HAP-1 (cell line): ENCODE data around the gene CHRDL2.
"Not testable (repeated sequence)": the region's sequence is repeated elsewhere in the genome, so short reads cannot be mapped to it uniquely, and the experiment has no call there.

Experiments
- DNase-seq, 2 experiments: peaks; one replicate each; pipeline ENCODE4 v3.0.0-alpha.2; 2016 to 2020; ENCODE audit warnings: low spot score in 2 of 2
- H3K27me3 ChIP-seq: fragments of 250-450 bp; sonication (Bioruptor Pico); 2 replicates; pipeline ENCODE4 v1.5.1; 2020; ENCODE audit warnings: low read depth, mild to moderate bottlenecking, moderate library complexity
- H3K36me3 ChIP-seq: fragments of 250-450 bp; sonication (Bioruptor Pico); replicated peaks from 2 replicates; pipeline ENCODE4 v1.5.1; 2020; ENCODE audit warnings: mild to moderate bottlenecking
- H3K4me1 ChIP-seq: fragments of 250-450 bp; sonication (Bioruptor Pico); 2 replicates; pipeline ENCODE4 v1.5.1; 2020; ENCODE audit warnings: mild to moderate bottlenecking
- H3K4me3 ChIP-seq: fragments of 250-450 bp; sonication (Bioruptor Pico); 2 replicates; pipeline ENCODE4 v1.5.1; 2020; ENCODE audit warnings: mild to moderate bottlenecking, moderate library complexity
- H3K9me3 ChIP-seq: fragments of 250-450 bp; sonication (Bioruptor Pico); 2 replicates; pipeline ENCODE4 v1.5.1; 2020; ENCODE audit warnings: mild to moderate bottlenecking, moderate library complexity
- in situ Hi-C: fragments of 300-500 bp; cut with MboI; formaldehyde crosslinking; loops from 3 replicates; pipeline ENCODE4 v1.14.3; 2020; ENCODE audit warnings: low sequenced_read_pairs, inconsistent platforms, mixed read lengths

Gene CHRDL2, protein sequence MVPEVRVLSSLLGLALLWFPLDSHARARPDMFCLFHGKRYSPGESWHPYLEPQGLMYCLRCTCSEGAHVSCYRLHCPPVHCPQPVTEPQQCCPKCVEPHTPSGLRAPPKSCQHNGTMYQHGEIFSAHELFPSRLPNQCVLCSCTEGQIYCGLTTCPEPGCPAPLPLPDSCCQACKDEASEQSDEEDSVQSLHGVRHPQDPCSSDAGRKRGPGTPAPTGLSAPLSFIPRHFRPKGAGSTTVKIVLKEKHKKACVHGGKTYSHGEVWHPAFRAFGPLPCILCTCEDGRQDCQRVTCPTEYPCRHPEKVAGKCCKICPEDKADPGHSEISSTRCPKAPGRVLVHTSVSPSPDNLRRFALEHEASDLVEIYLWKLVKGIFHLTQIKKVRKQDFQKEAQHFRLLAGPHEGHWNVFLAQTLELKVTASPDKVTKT

DNA sequence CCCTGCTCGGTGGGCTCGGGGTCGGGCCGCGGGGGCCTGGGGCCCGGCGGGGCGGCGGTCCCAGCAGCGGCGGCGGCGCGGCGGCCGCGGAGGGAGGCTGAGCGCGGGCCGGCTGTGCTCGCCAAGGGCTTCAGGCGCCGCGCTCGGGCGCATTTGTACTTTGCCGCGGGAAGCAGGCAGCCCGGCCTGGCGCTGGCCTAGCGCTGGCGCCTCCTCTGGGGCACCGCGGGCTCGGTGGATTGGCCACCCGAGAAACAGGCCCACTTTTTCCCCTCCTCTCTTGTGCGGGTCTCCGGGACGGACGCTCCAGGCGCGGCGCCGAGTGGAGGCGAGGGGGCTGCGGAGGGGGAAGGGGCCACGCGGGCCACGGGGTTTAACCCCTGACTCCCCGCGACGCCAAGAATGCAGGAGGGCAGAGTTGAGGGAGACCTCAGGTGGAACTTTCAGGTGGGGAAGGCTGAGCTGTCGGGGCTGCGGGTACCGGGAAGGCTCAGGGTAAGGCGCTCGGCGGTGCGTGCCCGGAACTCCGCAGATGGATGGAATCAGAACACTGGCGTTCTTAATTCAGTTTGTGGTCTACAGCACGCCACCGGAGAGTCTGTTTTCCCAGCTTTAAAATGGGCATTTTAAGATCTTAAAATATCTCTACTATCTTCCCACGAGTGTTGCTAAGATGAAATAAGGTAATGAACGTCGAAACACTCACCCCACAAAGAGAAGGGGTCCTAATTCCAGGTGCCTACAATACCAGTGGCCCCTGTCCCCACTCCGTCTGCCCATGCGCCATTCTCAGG lies at the start of gene CHRDL2:
CHRDL2 (minus strand) TSS at position 126 of the 794 bp plus-strand sequence. CDS start 538 bp downstream, outside the sequence.
- in situ Hi-C loops = no loop called here
- no peaks in the 10 kb centered on the region for H3K36me3 ChIP-seq
- H3K4me1 ChIP-seq = no peaks in the 10 kb centered on the region
- DNase-seq = no peak
- no peak within 1 kb of the TSS for H3K4me3 ChIP-seq
- no peaks in the 10 kb centered on the region for H3K9me3 ChIP-seq
- H3K27me3 ChIP-seq = peaks cover 44% of the 10 kb centered on the region

DNA sequence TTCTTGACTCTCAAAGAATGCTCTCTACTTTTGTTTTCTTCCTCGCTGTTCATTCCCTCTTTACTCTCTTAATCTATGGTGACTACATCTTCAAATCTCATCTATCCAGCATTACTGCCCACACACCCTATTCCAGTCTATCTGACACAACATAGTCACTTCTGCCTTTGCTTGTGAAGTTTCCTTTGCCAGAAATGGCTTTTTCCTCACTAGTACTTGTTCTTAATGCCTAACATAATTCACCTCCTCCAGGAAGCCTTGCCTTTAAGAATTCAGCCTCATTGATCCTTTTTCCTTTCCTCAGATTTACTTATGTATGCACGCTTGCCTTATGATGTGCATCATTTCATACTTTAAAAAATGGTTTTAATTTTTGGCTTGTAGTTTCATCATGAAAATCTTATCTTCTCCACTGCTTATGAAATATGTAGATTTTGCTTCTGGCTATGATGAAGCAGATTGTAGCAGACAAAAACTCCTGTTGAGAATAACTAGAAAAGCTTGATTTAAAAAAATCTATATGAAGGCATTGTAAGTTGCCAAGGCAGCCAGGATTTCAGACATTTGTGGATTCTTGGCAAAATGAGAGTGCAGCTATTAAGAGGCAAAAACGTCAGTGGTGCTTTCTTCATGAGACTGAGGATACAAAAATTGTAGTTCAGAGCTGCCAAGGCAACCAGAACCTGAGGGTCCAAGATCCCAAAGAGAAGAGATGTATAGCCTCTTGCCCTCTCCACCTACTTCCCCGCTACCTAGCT lies 49.2 kb upstream of the CHRDL2 start:
- in situ Hi-C loops = no loop called here
- Histone ChIP-seq H3K36me3 (no peaks in the 10 kb centered on the region; the same call in 1 of the 2 replicates), H3K9me3 (no peaks in the 10 kb centered on the region), H3K4me3 (no peak overlapping the region), H3K4me1 (no peaks in the 10 kb centered on the region), H3K27me3 (no peaks in the 10 kb centered on the region)
- DNase-seq = no peak

DNA sequence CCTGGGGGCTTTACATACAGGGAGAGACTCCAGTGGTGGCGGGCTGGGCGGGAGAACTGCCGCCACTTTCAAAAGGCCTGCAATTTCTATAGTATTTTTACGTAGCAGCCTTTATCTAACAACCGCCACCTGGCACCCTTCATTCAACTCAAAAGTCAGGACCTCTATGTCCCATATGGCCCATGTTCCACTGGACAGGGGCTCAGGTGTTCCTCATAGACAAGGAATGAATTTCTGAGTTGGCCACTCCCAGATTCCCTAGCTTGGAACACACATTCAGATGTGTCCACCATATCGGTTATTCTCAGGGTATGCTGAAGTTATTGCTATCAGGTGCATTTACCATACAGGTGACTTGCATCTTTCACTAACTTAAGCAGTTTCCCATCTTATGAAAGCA lies 47.4 kb upstream of the CHRDL2 start:
- in situ Hi-C loops = no loop called here
- DNase-seq = no peak
- Histone ChIP-seq H3K4me1 (no peaks in the 10 kb centered on the region), H3K9me3 (no peaks in the 10 kb centered on the region), H3K36me3 (no peaks in the 10 kb centered on the region; the same call in 1 of the 2 replicates), H3K4me3 (no peak overlapping the region), H3K27me3 (no peaks in the 10 kb centered on the region)

DNA sequence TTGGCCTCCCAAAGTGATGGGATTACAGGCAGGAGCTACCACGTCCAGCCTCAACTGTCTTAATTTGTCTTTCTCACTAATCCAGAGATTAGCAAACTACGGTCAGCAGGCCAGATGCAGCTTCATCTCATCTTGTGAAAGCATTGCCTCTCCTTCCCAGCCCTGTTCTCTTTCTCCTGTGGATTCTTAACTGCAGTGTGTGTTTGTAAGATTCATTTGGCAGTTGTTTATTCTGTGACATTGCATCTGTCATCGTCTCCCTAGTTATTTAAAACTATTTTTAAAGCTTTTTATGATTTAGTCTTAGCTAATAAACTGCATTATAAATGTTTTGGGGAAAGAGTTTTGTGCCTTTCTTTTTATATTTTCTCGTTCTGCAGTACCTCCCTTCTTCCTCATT lies 46.7 kb upstream of the CHRDL2 start:
- H3K9me3 ChIP-seq = no peaks in the 10 kb centered on the region
- no peaks in the 10 kb centered on the region for H3K4me1 ChIP-seq
- no peak for DNase-seq
- in situ Hi-C loops = no loop called here
- no peaks in the 10 kb centered on the region for H3K27me3 ChIP-seq
- no peak overlapping the region for H3K4me3 ChIP-seq
- no peaks in the 10 kb centered on the region; the same call in 1 of the 2 replicates for H3K36me3 ChIP-seq

DNA sequence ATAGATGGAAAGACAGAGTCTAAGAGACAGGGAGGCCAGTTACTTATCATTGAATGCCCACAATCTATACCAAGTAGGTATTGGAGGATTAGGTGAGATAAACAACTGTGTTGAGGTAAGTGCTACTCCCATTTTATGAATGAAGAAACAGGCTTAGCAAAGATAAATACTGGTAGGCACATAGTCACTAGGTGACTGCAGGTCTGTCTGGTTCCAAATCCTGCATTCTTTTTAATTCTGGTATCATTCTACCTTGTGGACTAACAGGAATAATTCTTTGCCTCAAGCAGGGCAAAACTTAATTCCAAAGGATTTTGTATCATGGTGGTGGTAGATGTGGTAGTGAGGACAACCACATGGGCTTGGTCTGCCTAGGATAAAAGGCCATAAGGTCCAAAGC lies 45.8 kb upstream of the CHRDL2 start:
- Histone ChIP-seq H3K9me3 (no peaks in the 10 kb centered on the region), H3K36me3 (no peaks in the 10 kb centered on the region; the same call in 1 of the 2 replicates), H3K4me1 (0 out of 2 replicates have a peak, but pooled peaks cover 2% of the 10 kb centered on the region), H3K4me3 (no peak overlapping the region), H3K27me3 (no peaks in the 10 kb centered on the region)
- DNase-seq = no peak
- in situ Hi-C loops = no loop called here

DNA sequence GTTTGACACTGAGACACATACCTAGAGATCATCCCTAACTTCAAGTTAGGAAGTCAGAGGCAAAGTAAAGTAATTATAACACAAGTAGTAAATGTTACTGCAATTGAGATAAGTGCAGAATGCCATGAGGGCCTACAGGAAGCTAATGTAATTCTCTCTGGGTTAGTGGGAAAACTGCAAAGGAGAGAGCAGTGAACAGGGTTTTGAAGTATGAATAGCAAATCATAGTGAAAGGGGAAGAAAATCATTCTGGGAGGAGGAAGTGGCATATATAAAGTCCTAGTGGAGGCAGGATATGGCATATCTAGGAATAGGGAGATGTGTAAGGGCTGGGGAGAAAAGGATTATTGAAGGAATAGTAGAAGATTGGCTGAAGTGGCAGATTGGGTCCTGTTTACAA lies 45.3 kb upstream of the CHRDL2 start:
- Histone ChIP-seq H3K9me3 (no peaks in the 10 kb centered on the region), H3K36me3 (no peaks in the 10 kb centered on the region; the same call in 1 of the 2 replicates), H3K4me1 (0 out of 2 replicates have a peak, but pooled peaks cover 4% of the 10 kb centered on the region), H3K27me3 (no peaks in the 10 kb centered on the region), H3K4me3 (no peak overlapping the region)
- DNase-seq = no peak
- in situ Hi-C loops = no loop called here

DNA sequence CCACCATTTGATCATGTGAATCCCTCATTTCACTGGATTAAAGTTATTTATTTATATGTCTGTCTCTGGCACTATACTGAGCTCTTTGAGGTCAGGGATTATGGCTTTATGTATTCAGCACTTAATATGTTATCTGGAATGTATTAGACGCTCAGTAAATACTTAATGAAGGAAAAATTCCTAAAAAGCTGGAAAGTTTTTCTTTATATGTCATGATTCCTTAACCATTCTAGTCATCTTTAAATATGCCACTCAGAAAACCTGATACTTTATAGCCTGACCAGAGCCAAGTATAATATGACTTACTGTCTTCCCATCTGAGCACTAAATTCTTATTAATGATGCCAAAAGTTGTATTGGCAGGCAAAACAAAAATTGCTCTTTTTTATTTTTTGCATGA lies 44.5 kb upstream of the CHRDL2 start:
- Histone ChIP-seq H3K36me3 (no peaks in the 10 kb centered on the region; the same call in 1 of the 2 replicates), H3K4me1 (0 out of 2 replicates have a peak, but pooled peaks cover 4% of the 10 kb centered on the region), H3K4me3 (no peak overlapping the region), H3K27me3 (no peaks in the 10 kb centered on the region), H3K9me3 (no peaks in the 10 kb centered on the region)
- in situ Hi-C loops = no loop called here
- DNase-seq = no peak

DNA sequence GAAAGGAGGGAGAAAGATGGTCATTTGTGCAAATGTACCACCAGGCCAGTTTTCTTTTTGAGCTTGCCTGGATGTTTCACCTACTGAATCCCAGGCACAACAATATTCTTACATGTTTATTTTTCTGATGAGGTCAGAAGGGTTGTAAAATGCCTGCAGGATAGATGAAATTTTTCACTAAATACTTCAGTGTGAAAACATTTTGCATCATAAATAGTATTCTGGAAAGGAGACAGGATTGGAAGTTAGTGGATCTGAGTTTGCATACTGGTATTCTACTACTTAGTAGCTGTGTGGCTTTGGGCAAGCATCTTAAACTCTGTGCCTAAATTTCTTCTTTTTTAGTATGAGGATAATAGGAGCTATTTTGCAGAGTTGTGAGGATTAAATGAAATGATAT lies 42.2 kb upstream of the CHRDL2 start:
- Histone ChIP-seq H3K4me1 (0 out of 2 replicates have a peak, but pooled peaks cover 4% of the 10 kb centered on the region), H3K27me3 (no peaks in the 10 kb centered on the region), H3K4me3 (no peak overlapping the region), H3K9me3 (no peaks in the 10 kb centered on the region), H3K36me3 (no peaks in the 10 kb centered on the region; the same call in 1 of the 2 replicates)
- no peak for DNase-seq
- in situ Hi-C loops = no loop called here

DNA sequence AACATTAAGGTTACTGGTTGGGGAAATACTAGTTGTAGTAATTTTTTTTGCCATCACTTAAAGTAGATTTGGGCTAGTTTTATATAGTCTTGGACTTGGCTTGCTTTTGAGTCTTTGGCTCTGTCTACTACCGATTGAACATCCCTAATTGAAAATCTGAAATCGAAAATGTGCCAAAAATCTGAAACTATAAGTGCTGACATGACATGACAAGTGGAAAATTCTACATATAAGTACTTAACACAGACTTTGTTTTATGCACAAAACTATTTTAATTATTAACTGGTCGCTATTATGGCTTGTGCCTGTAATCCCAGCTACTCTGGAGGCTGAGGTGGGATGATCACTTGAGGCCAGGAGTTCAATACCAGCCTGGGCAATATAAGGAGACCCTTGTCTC lies 39.9 kb upstream of the CHRDL2 start:
- Histone ChIP-seq H3K9me3 (no peaks in the 10 kb centered on the region), H3K4me3 (no peak overlapping the region), H3K36me3 (no peaks in the 10 kb centered on the region), H3K4me1 (0 out of 2 replicates have a peak, but pooled peaks cover 4% of the 10 kb centered on the region), H3K27me3 (no peaks in the 10 kb centered on the region)
- no peak for DNase-seq
- in situ Hi-C loops = no loop called here

DNA sequence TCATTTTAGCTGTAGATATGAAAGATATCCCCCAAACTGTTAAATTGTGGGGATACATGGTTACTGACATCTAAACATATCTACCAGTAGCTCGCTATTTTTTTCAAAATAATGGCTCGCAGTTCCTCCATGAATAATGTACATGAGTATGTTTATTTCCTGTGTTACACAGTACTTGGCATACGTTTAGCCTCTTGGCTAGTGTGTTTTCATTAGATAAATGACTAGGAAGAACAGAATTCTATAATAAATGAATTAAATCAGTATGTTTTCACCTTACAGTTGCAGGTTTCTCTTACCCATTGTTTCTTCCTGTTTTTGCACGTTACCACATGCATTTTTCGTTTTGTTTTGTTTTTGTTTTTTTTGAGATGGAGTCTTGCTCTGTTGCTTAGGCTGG lies 39.2 kb upstream of the CHRDL2 start:
- H3K9me3 ChIP-seq = no peaks in the 10 kb centered on the region
- no peaks in the 10 kb centered on the region for H3K27me3 ChIP-seq
- H3K4me3 ChIP-seq = no peak overlapping the region
- in situ Hi-C loops = no loop called here
- H3K36me3 ChIP-seq = no peaks in the 10 kb centered on the region
- H3K4me1 ChIP-seq = 0 out of 2 replicates have a peak, but pooled peaks cover 4% of the 10 kb centered on the region
- DNase-seq = no peak

DNA sequence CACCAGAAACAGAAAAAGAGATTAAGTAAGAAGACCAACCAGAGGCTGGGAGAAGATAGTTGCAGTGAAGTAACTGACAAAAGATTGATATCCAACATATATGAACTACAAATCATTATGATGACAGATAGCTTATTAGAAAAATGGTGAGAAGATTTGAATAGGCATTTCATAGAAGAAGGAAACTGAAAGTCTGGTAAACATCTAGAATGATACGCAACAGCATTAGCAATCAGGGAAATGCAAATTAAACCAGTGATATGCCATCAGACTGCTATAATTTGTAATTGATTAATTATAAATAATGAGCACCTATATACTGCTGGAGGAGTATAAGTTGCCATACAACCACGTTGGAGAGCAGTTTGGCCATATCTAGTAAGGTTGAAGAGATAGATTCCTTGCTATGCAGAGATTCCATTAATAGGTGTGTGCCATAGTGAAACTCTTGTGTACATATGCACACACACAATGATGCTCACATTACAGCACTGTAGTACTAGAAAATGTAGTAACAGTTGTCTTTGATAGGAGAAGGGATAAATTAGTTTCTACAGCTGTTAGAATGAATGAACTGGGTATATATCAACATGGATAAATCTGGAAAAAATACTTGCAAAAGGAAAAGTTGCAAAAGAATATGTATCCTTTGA lies 38.0 kb upstream of the CHRDL2 start:
- Histone ChIP-seq H3K27me3 (no peaks in the 10 kb centered on the region), H3K36me3 (no peaks in the 10 kb centered on the region), H3K9me3 (no peaks in the 10 kb centered on the region), H3K4me3 (no peak overlapping the region), H3K4me1 (0 out of 2 replicates have a peak, but pooled peaks cover 4% of the 10 kb centered on the region)
- DNase-seq = no peak
- in situ Hi-C loops = no loop called here

DNA sequence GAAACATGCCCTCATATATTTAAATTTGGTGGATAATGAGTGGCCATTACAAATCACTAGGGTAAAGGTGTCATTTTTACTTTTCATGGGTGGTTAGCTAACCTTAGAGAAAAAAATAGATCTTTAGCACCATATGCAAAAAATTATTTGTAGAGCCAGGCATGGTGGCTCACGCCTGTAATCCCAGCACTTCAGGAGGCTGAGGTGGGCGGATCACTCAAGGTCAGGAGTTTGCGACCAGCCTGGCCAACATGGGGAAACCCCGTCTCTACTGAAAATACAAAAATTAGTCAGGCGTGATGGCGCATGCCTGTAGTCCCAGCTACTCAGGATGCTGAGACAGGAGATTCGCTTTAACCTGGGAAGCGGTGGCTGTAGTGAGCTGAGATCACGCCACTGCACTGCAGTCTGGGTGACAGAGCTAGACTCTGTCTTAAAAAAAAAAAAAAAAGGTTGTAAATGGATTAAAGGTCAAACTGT lies 37.0 kb upstream of the CHRDL2 start:
- H3K27me3 ChIP-seq, H3K9me3 ChIP-seq, H3K4me3 ChIP-seq, in situ Hi-C loops, DNase-seq, H3K4me1 ChIP-seq, H3K36me3 ChIP-seq: not testable (repeated sequence)

DNA sequence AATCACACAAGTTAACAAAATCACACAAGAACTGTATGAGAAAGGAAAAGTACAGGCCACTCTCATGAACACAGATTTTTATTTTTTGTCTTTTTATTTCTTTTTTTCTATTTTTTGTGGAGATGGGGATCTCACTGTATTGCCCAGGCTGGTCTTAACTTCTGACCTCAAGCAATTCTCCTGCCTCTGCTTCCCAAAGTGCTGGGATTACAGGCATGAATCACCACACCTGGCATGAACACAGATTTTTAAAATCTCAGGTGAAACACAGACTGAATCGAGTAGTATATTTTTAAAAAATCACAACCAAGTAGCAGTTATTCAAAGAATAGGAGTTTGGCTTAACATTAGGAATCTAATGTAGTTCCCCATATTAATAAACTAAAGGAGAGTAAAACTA lies 35.7 kb upstream of the CHRDL2 start:
- Histone ChIP-seq H3K4me1 (0 out of 2 replicates have a peak, but pooled peaks cover 6% of the 10 kb centered on the region), H3K36me3 (no peaks in the 10 kb centered on the region), H3K9me3 (no peaks in the 10 kb centered on the region), H3K27me3 (no peaks in the 10 kb centered on the region), H3K4me3 (no peak overlapping the region)
- DNase-seq = no peak
- in situ Hi-C loops = no loop called here
